KMS-11 (cell line): ENCODE measurements around the gene FCHO2.
"Not testable (repeated sequence)": the region's sequence is repeated elsewhere in the genome, so short reads cannot be mapped to it uniquely, and the experiment has no call there.

Experiments
- H2AFZ ChIP-seq: fragments of 200-600 bp; sonication (generic); 2 replicates; pipeline ENCODE4 v1.6.1; 2016; ENCODE audit warnings: antibody characterized with exemption, mixed run types, low read depth
- H3K27ac ChIP-seq: fragments of 200-600 bp; sonication (generic); 2 replicates; pipeline ENCODE4 v1.6.1; 2016; ENCODE audit warnings: mild to moderate bottlenecking, mixed run types
- H3K27me3 ChIP-seq: fragments of 200-600 bp; sonication (generic); 2 replicates; pipeline ENCODE4 v1.6.1; 2017; ENCODE audit warnings: mild to moderate bottlenecking, low read depth, mixed run types, moderate library complexity; ENCODE audit not compliant: insufficient read depth
- H3K36me3 ChIP-seq: fragments of 200-600 bp; sonication (generic); 2 replicates; pipeline ENCODE4 v1.6.1; 2017; ENCODE audit warnings: mild to moderate bottlenecking, mixed run types; ENCODE audit not compliant: insufficient read depth
- H3K4me1 ChIP-seq: fragments of 200-600 bp; sonication (generic); 2 replicates; pipeline ENCODE4 v1.6.1; 2016; ENCODE audit warnings: mild to moderate bottlenecking, low read depth, mixed run types; ENCODE audit not compliant: poor library complexity, severe bottlenecking
- H3K4me2 ChIP-seq: fragments of 200-600 bp; sonication (generic); 2 replicates; pipeline ENCODE4 v1.7.0; 2016; ENCODE audit warnings: mild to moderate bottlenecking, mixed run types
- H3K4me3 ChIP-seq: fragments of 200-600 bp; sonication (generic); IDR thresholded peaks from 2 replicates; pipeline ENCODE4 v1.6.1; 2017; ENCODE audit warnings: low read depth, low read length, mixed read lengths; ENCODE audit not compliant: insufficient read depth
- H3K79me2 ChIP-seq: fragments of 200-600 bp; sonication (generic); 2 replicates; pipeline ENCODE4 v1.6.1; 2016; ENCODE audit warnings: low read depth, mixed run types; ENCODE audit not compliant: insufficient read depth
- H3K9ac ChIP-seq: fragments of 200-600 bp; sonication (generic); 2 replicates; pipeline ENCODE4 v1.6.1; 2016; ENCODE audit warnings: mild to moderate bottlenecking, mixed run types
- H4K20me1 ChIP-seq: fragments of 200-600 bp; sonication (generic); 2 replicates; pipeline ENCODE4 v1.6.1; 2016; ENCODE audit warnings: mild to moderate bottlenecking, mixed run types; ENCODE audit not compliant: insufficient read depth
- CTCF ChIP-seq: fragments of 200-600 bp; sonication (generic); conservative IDR thresholded peaks from 2 replicates; pipeline ENCODE4 v1.6.1; 2017; ENCODE audit warnings: low read depth, mild to moderate bottlenecking, antibody characterized with exemption, low read length, moderate library complexity, mixed read lengths

FCHO2 gene

DNA sequence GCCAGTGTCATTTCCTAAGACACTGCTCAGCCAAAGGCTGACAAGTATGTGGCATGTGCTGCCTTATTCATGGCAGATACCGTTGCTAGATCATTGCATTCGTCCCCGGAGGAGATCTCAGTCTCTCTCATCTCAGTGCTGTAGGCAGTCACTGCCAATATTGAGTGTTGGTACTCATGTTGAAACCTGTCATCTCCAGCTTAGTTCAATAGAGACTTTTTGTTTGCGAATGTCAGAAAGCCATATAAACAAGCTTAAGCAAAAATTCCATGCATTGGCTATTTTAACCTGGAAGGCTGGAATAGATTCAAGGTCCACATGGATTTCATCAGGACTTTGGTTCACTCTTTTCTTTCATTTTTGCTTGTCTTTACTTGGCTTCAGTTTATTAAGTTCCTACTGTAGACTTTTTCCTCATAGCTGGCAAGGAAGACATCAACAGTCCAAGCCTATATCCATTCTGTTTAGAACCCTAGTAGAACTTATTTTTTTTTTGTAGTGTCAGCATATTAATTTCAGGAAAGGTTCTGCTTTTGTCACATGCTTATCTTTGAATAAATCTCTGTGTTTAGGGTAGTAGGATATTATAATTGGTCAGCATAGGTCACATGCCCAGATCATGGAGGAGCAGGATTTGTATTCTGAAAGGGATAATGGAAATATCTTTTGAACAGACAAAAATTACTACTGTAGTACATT lies 66.8 kb downstream of the FCHO2 start:
- no peak overlapping the region for H3K4me2 ChIP-seq
- H3K27me3 ChIP-seq, result no peaks in the 10 kb centered on the region
- TF ChIP-seq CTCF, result no peak
- no peak overlapping the region for H3K4me3 ChIP-seq
- H3K27ac ChIP-seq, result no peak overlapping the region
- H3K9ac ChIP-seq, result no peak overlapping the region
- H3K79me2 ChIP-seq, result no peaks in the 10 kb centered on the region
- no peaks in the 10 kb centered on the region for H4K20me1 ChIP-seq
- H3K36me3 ChIP-seq, result no peaks in the 10 kb centered on the region
- no peak overlapping the region for H2AFZ ChIP-seq
- no peaks in the 10 kb centered on the region for H3K4me1 ChIP-seq

DNA sequence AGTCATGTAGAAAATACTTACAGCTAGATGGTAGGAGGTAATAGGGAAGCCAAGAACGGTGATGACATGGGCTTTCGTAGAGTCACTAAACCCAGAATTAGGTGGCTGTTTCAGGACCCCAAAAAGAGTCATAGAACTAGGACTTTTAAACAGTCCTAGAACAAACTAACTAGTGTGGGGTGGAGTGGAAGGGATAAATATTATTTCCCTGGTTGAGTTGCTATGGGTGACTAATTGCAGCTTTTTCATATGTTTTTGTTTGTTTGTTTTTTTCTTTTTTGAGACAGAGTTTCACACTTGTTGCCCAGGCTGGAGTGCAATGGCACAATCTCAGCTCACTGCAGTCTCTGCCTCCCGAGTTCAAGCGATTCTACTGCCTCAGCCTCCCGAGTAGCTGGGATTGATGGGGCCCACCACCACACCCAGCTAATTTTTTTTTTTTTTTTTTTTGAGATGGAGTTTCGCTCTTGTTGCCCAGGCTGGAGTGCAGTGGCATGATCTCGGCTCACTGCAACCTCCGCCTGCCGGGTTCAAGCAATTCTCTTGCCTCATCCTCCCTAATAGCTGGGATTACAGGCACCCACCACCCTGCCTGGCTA lies 69.2 kb downstream of the FCHO2 start:
- not testable (repeated sequence) for H3K9ac ChIP-seq, H4K20me1 ChIP-seq
- H3K4me1 ChIP-seq, result peaks cover 13% of the 10 kb centered on the region

GRCh38 chr5:73027361-73027760 lies 71.5 kb downstream of the FCHO2 start:
- H3K4me2 ChIP-seq, result no peak overlapping the region
- no peaks in the 10 kb centered on the region for H3K36me3 ChIP-seq
- no peak; the same call in 1 of the 2 replicates for TF ChIP-seq CTCF
- no peak overlapping the region for H3K4me3 ChIP-seq
- no peaks in the 10 kb centered on the region for H4K20me1 ChIP-seq
- no peaks in the 10 kb centered on the region for H3K27me3 ChIP-seq
- H3K4me1 ChIP-seq, result peaks cover 36% of the 10 kb centered on the region
- no peak overlapping the region for H3K9ac ChIP-seq
- no peak overlapping the region for H3K27ac ChIP-seq
- no peaks in the 10 kb centered on the region for H3K79me2 ChIP-seq
- H2AFZ ChIP-seq, result no peak overlapping the region

More for the DNA sequence above, 69.2 kb downstream of the FCHO2 start:
- not testable (repeated sequence) for H3K36me3 ChIP-seq, H3K27me3 ChIP-seq, H2AFZ ChIP-seq, H3K4me3 ChIP-seq, H3K27ac ChIP-seq, H3K4me2 ChIP-seq, H3K79me2 ChIP-seq

DNA sequence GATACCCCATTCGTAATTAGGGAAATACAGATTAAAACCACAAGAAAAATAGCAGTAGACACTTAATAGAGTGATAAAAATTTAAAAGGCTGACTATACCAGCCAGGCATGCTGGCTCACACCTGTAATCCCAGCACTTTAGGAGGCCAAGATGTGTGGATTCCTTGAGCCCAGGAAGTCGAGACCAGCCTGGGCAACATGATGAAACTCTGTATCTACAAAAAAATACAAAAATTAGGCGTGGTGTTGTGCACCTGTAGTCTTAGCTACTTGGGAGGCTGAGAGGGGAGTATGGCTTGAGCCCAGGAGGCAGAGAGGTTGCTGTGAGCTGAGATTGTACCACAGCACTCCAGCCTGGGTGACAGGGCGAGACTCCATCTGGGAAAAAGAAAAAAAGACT lies 72.0 kb downstream of the FCHO2 start:
- no peak for TF ChIP-seq CTCF

GRCh38 chr5:73028991-73029595 lies 73.3 kb downstream of the FCHO2 start:
- TF ChIP-seq CTCF, result no peak
- H3K27ac ChIP-seq, result no peak overlapping the region
- no peaks in the 10 kb centered on the region for H3K36me3 ChIP-seq
- H3K9ac ChIP-seq, result no peak overlapping the region
- H3K79me2 ChIP-seq, result no peaks in the 10 kb centered on the region
- H3K4me3 ChIP-seq, result no peak overlapping the region
- H3K4me1 ChIP-seq, result peaks cover 44% of the 10 kb centered on the region
- no peaks in the 10 kb centered on the region for H3K27me3 ChIP-seq
- no peak overlapping the region for H2AFZ ChIP-seq
- H3K4me2 ChIP-seq, result no peak overlapping the region
- no peaks in the 10 kb centered on the region for H4K20me1 ChIP-seq

More for the DNA sequence above, 72.0 kb downstream of the FCHO2 start:
- Histone ChIP-seq H3K27ac (no peak overlapping the region), H3K4me2 (no peak overlapping the region), H3K4me3 (no peak overlapping the region), H3K36me3 (no peaks in the 10 kb centered on the region), H4K20me1 (no peaks in the 10 kb centered on the region), H2AFZ (no peak overlapping the region), H3K9ac (no peak overlapping the region), H3K79me2 (no peaks in the 10 kb centered on the region), H3K4me1 (peaks cover 41% of the 10 kb centered on the region), H3K27me3 (no peaks in the 10 kb centered on the region)
